T-cell (primary cell): ENCODE results near the gene GNAI3. TPM values are rescaled to one million over a fixed set of nuclear protein-coding genes. Genes with fewer than 3 reads are reported as not detected.

Experiments
- ATAC-seq, 4 experiments: fragments of 200-7000 bp in 3 of 4; fragments of 150-1000 bp in 1 of 4; cut with Tn5 transposase; replicated peaks in 1 of 4; 1 replicate in 3 of 4; 2 replicates in 1 of 4; pipeline ENCODE4 v1.10.0; 2021; ENCODE audit warnings: moderate library complexity in 3 of 4, mild to moderate bottlenecking in 2 of 4, moderate number of reproducible peaks in 1 of 4
- CTCF ChIA-PET, 2 donors: fragments of 300-600 bp; sonication (Branson Sonifier 250); formaldehyde crosslinking; loops; one replicate each; lab custom pipeline; 2022; ENCODE audit warnings: antibody characterized with exemption in 2 of 2; lab: Charles Lee
- POLR2A ChIA-PET, 2 donors: fragments of 300-600 bp; sonication (Branson Sonifier 250); formaldehyde crosslinking; loops; one replicate each; lab custom pipeline; 2022; ENCODE audit warnings: antibody characterized with exemption in 2 of 2; lab: Charles Lee
- DNase-seq, 35 experiments: peaks; one replicate each; pipeline versions ENCODE4 v3.0.0 to v3.0.0-alpha.2; 2013 to 2023
- H3K27ac ChIP-seq: one replicate; pipeline ENCODE4 v1.5.1; 2013; ENCODE audit warnings: low read length
- H3K27me3 ChIP-seq, 2 experiments: replicated peaks in 1 of 2; 1 replicate in 1 of 2; 2 replicates in 1 of 2; pipeline versions ENCODE4 v1.6.1 to v1.7.0; 2013; ENCODE audit warnings: low read length in 1 of 2, mixed read lengths in 1 of 2; ENCODE audit not compliant: control insufficient read depth in 2 of 2, insufficient read depth in 2 of 2; ENCODE audit errors: extremely low read depth in 1 of 2
- H3K36me3 ChIP-seq, 2 donors: 1 replicate in 1 of 2; 2 replicates in 1 of 2; pipeline versions ENCODE4 v1.6.1 to v1.7.0; 2013; ENCODE audit warnings: low read length in 1 of 2; ENCODE audit not compliant: control insufficient read depth in 2 of 2, insufficient read depth in 1 of 2; ENCODE audit errors: extremely low read depth in 1 of 2
- H3K4me1 ChIP-seq, 2 experiments: 1 replicate in 1 of 2; 2 replicates in 1 of 2; pipeline versions ENCODE4 v1.6.1 to v1.7.0; 2013; ENCODE audit warnings: low read length in 2 of 2, mixed read lengths in 1 of 2; ENCODE audit not compliant: insufficient read depth in 2 of 2, control insufficient read depth in 1 of 2; ENCODE audit errors: extremely low read depth in 1 of 2
- H3K4me3 ChIP-seq, 2 donors: 1 replicate in 1 of 2; 2 replicates in 1 of 2; pipeline versions ENCODE4 v1.5.1 to v1.7.0; 2013; ENCODE audit warnings: mild to moderate bottlenecking in 2 of 2, low read length in 1 of 2, moderate library complexity in 1 of 2; ENCODE audit not compliant: control insufficient read depth in 1 of 2; ENCODE audit errors: extremely low read depth in 1 of 2
- H3K9me3 ChIP-seq: 2 replicates; pipeline ENCODE4 v1.7.0; 2013
- H3K27ac Mint-ChIP-seq, 2 donors: one replicate each; pipeline ENCODE4 v1.8.0; 2020 to 2021; ENCODE audit warnings: mild to moderate bottlenecking in 2 of 2, mixed read lengths in 2 of 2
- H3K27me3 Mint-ChIP-seq, 2 donors: one replicate each; pipeline ENCODE4 v1.8.0; 2021 to 2022; ENCODE audit warnings: mixed read lengths in 2 of 2
- H3K36me3 Mint-ChIP-seq: one replicate; pipeline ENCODE4 v1.8.0; 2021; ENCODE audit warnings: mixed read lengths
- H3K4me1 Mint-ChIP-seq, 3 donors: one replicate each; pipeline ENCODE4 v1.8.0; 2020 to 2022; ENCODE audit warnings: mixed read lengths in 3 of 3, mild to moderate bottlenecking in 1 of 3
- H3K4me3 Mint-ChIP-seq, 3 donors: one replicate each; pipeline ENCODE4 v1.8.0; 2020 to 2022; ENCODE audit warnings: mild to moderate bottlenecking in 3 of 3, mixed read lengths in 3 of 3, moderate library complexity in 3 of 3
- H3K9me3 Mint-ChIP-seq, 3 donors: one replicate each; pipeline ENCODE4 v1.8.0; 2020 to 2022; ENCODE audit warnings: mixed read lengths in 3 of 3
- WGBS: methylation state at CpG from one replicate; pipeline ENCODE4 v1.1.5; 2013; ENCODE audit warnings: missing lambda C conversion rate; ENCODE audit not compliant: insufficient coverage; 5-methylcytosine and 5-hydroxymethylcytosine counted together
- total RNA-seq, 35 experiments: library from RNA in 6 of 35; stranded (reverse) in 6 of 35; fragments of 120-200 nt in 1 of 35; gene quantifications; one replicate each; pipeline versions ENCODE4 v1.2.1 to v1.2.4 and lab custom pipeline; 2013 to 2026

The GNAI3 gene
- total RNA-seq, 5 donors from 2014 or later (not counting 1 experiment from before 2014, with no cell fraction given), result 5.4 to 7.2 (median 6.5) TPM

GRCh38 chr1:109502364-109502851, 46.0 kb upstream of the GNAI3 start:
- CTCF ChIA-PET, result interaction anchor here (0.6 to 17.4 kb wide), 9 partner anchors 10 to 707 kb away, joined by 3 to 375 read pairs (median 6); partner anchors contain the start of genes AHCYL1 (in 1 of the 2), CYB561D1 (in 1 of the 2) and GNAI3 (in 1 of the 2)
- H3K27me3 Mint-ChIP-seq, result no peaks in the 10 kb centered on the region
- Histone ChIP-seq H3K4me3 (peak overlapping the region; percentile 33 to 46), H3K36me3 (peaks cover 0 to 22% of the 10 kb centered on the region in 2 donors), H3K9me3 (no peaks in the 10 kb centered on the region), H3K27me3 (no peaks in the 10 kb centered on the region), H3K4me1 (peaks cover 63 to 98% of the 10 kb centered on the region in 2 experiments), H3K27ac (peak overlapping the region; percentile 81)
- H3K4me3 Mint-ChIP-seq, result peak overlapping the region; percentile 75 to 96 (median 85)
- no CpG with 5 or more reads among the region's 3 CpGs for WGBS
- POLR2A ChIA-PET, result interaction anchor here (0.6 to 1.4 kb wide), 5 partner anchors 11 to 46 kb away, joined by 3 read pairs; partner anchors contain the start of gene GNAI3 (in 1 of the 2)
- H3K4me1 Mint-ChIP-seq, result peaks cover 91 to 95% (median 94%) of the 10 kb centered on the region in 3 donors
- no peaks in the 10 kb centered on the region for H3K9me3 Mint-ChIP-seq
- ATAC-seq (peak; percentile 86 to 91 (median 88)), DNase-seq (peak in 33 of 35 experiments; percentile 41 to 88 (median 65))
- peak overlapping the region; percentile 93 to 97 for H3K27ac Mint-ChIP-seq
- H3K36me3 Mint-ChIP-seq, result peaks cover 9% of the 10 kb centered on the region

- peaks cover 16% of the 10 kb centered on the region for H3K36me3 Mint-ChIP-seq
Measured at GRCh38 chr1:109503935-109504334, 44.5 kb upstream of the GNAI3 start.

GRCh38 chr1:109504974-109505373, 43.4 kb upstream of the GNAI3 start:
- ATAC-seq (no peak), DNase-seq (no peak)
- POLR2A ChIA-PET, result interaction anchor here (0.6 to 1.0 kb wide), 4 partner anchors 15 to 222 kb away, joined by 3 to 5 read pairs (median 3); partner anchors contain the start of genes GNAI3 (in 1 of the 2) and PSRC1 (in 1 of the 2)
- CTCF ChIA-PET, result interaction anchor here (3.0 to 17.4 kb wide), 3 partner anchors 12 to 28 kb away, joined by 21 to 375 read pairs (median 80); partner anchors contain the start of gene CYB561D1 (in 1 of the 2)
- Mint-ChIP-seq H3K9me3 (no peaks in the 10 kb centered on the region), H3K27me3 (no peaks in the 10 kb centered on the region), H3K36me3 (peaks cover 16% of the 10 kb centered on the region), H3K27ac (peak overlapping the region; percentile 90 to 95), H3K4me3 (peak overlapping the region; percentile 62 to 96 (median 85)), H3K4me1 (peaks cover 87 to 90% (median 89%) of the 10 kb centered on the region in 3 donors)
- Histone ChIP-seq H3K9me3 (no peaks in the 10 kb centered on the region), H3K4me1 (peaks cover 44 to 94% of the 10 kb centered on the region in 2 experiments), H3K27ac (peak overlapping the region; percentile 66), H3K36me3 (peaks cover 0 to 18% of the 10 kb centered on the region in 2 donors), H3K27me3 (no peaks in the 10 kb centered on the region), H3K4me3 (peak overlapping the region in 1 of 2 donors; percentile 55)
- no CpG with 5 or more reads among the region's 1 CpG for WGBS

More at GRCh38 chr1:109503935-109504334, 44.5 kb upstream of the GNAI3 start:
- Histone ChIP-seq H3K4me1 (peaks cover 52 to 98% of the 10 kb centered on the region in 2 experiments), H3K9me3 (no peaks in the 10 kb centered on the region), H3K4me3 (peak overlapping the region; percentile 31 to 55), H3K27ac (peak overlapping the region; percentile 66), H3K36me3 (peaks cover 0 to 19% of the 10 kb centered on the region in 2 donors), H3K27me3 (no peaks in the 10 kb centered on the region)
- ChIA-PET POLR2A (interaction anchor here in 1 of 2 donors (0.7 to 1.0 kb wide), 2 partner anchors 16 to 106 kb away, joined by 3 read pairs; no protein-coding TSS in a partner anchor), CTCF (interaction anchor here (3.0 to 17.4 kb wide), 3 partner anchors 11 to 29 kb away, joined by 21 to 375 read pairs (median 80); partner anchors contain the start of gene CYB561D1 (in 1 of the 2))
- Mint-ChIP-seq H3K9me3 (no peaks in the 10 kb centered on the region), H3K27ac (peak overlapping the region; percentile 95 to 97), H3K4me1 (peaks cover 92 to 97% (median 94%) of the 10 kb centered on the region in 3 donors), H3K4me3 (peak overlapping the region; percentile 75 to 96 (median 85)), H3K27me3 (no peaks in the 10 kb centered on the region)
- ATAC-seq (no peak), DNase-seq (peak in 1 of 35 experiments; percentile 37)
- 39% methylated on average over 2 of the region's 5 CpGs for WGBS

GRCh38 chr1:109508001-109508872, 40.2 kb upstream of the GNAI3 start:
- Mint-ChIP-seq H3K27me3 (peaks cover 0 to 2% of the 10 kb centered on the region in 2 donors), H3K9me3 (no peaks in the 10 kb centered on the region), H3K4me3 (peak overlapping the region; percentile 88 to 93 (median 89)), H3K27ac (peak overlapping the region; percentile 86 to 90), H3K4me1 (peaks cover 71 to 81% (median 76%) of the 10 kb centered on the region in 3 donors), H3K36me3 (peaks cover 16% of the 10 kb centered on the region)
- ChIA-PET POLR2A (no interaction called here), CTCF (interaction anchor here in 1 of 2 donors (2.5 kb wide), 1 partner anchor 18 kb away, joined by 8 read pairs; no protein-coding TSS in a partner anchor)
- H3K9me3 ChIP-seq, result no peaks in the 10 kb centered on the region
- H3K27me3 ChIP-seq, result no peaks in the 10 kb centered on the region
- H3K36me3 ChIP-seq, result peaks cover 0 to 8% of the 10 kb centered on the region in 2 donors
- ATAC-seq (no peak), DNase-seq (no peak)
- peak overlapping the region; percentile 62 to 64 for H3K4me3 ChIP-seq
- peak overlapping the region; percentile 45 for H3K27ac ChIP-seq
- H3K4me1 ChIP-seq, result peaks cover 35 to 80% of the 10 kb centered on the region in 2 experiments
- 94% methylated on average over 24 of the region's 25 CpGs for WGBS

GRCh38 chr1:109508873-109509175, 39.6 kb upstream of the GNAI3 start:
- peak overlapping the region; percentile 86 to 90 for H3K27ac Mint-ChIP-seq

More at GRCh38 chr1:109508873-109509175, 39.6 kb upstream of the GNAI3 start:
- peak overlapping the region; percentile 45 for H3K27ac ChIP-seq
- no peaks in the 10 kb centered on the region for H3K9me3 Mint-ChIP-seq
- DNase-seq, result no peak
- peaks cover 0 to 2% of the 10 kb centered on the region in 2 donors for H3K27me3 Mint-ChIP-seq
- H3K4me3 ChIP-seq, result peak overlapping the region; percentile 62 to 64
- WGBS, result 100% methylated on average over 1 of the region's 7 CpGs
- H3K9me3 ChIP-seq, result no peaks in the 10 kb centered on the region
- no peaks in the 10 kb centered on the region for H3K27me3 ChIP-seq
- peaks cover 16% of the 10 kb centered on the region for H3K36me3 Mint-ChIP-seq
- ATAC-seq, result no peak
- H3K36me3 ChIP-seq, result peaks cover 0 to 8% of the 10 kb centered on the region in 2 donors
- CTCF ChIA-PET, result no interaction called here
- H3K4me3 Mint-ChIP-seq, result peak overlapping the region; percentile 88 to 93 (median 89)
- POLR2A ChIA-PET, result no interaction called here
- H3K4me1 ChIP-seq, result peaks cover 32 to 76% of the 10 kb centered on the region in 2 experiments
- peaks cover 67 to 78% (median 73%) of the 10 kb centered on the region in 3 donors for H3K4me1 Mint-ChIP-seq
